H1 (cell line): ENCODE data around the gene BABAM1. TPM values are rescaled to one million over a fixed set of nuclear protein-coding genes. Genes with fewer than 3 reads are reported as not detected.

Experiments
- CTCF ChIA-PET: fragments of 300-600 bp; sonication (Branson Sonifier 250); formaldehyde crosslinking; loops from one replicate; lab custom pipeline; 2021; ENCODE audit not compliant: partially characterized antibody; lab: Charles Lee
- POLR2A ChIA-PET: fragments of 300-600 bp; sonication (Branson Sonifier 250); formaldehyde crosslinking; loops from one replicate; lab custom pipeline; 2021; ENCODE audit warnings: inconsistent platforms; ENCODE audit not compliant: partially characterized antibody; lab: Charles Lee
- DNase-seq, 2 experiments: peaks; one replicate each; pipeline versions ENCODE4 v3.0.0 to v3.0.0-alpha.2; 2010 to 2022; ENCODE audit warnings: low spot score in 2 of 2, low read depth in 1 of 2, mixed read lengths in 1 of 2
- FAIRE-seq: peaks from 2 replicates; lab custom pipeline; 2011; peaks lifted over from hg19 to GRCh38; lab: Jason Lieb, UNC
- H2AFZ ChIP-seq: 2 replicates; pipeline ENCODE4 v1.8.1; 2012; ENCODE audit warnings: low read length, inconsistent platforms
- H2AK5ac ChIP-seq: 2 replicates; pipeline ENCODE4 v1.6.1; 2013; ENCODE audit warnings: low read depth, low read length
- H2BK120ac ChIP-seq: replicated peaks from 2 replicates; pipeline ENCODE3; 2013; ENCODE audit warnings: low read depth, low read length, inconsistent platforms
- H2BK12ac ChIP-seq: 2 replicates; pipeline ENCODE4 v1.6.1; 2013; ENCODE audit warnings: low read depth, low read length
- H2BK15ac ChIP-seq: 2 replicates; pipeline ENCODE4 v1.6.1; 2013; ENCODE audit warnings: low read length
- H2BK20ac ChIP-seq: 2 replicates; pipeline ENCODE4 v1.6.1; 2013; ENCODE audit warnings: low read length
- H2BK5ac ChIP-seq: 2 replicates; pipeline ENCODE4 v1.6.1; 2013; ENCODE audit warnings: low read depth, low read length
- H3K14ac ChIP-seq: 2 replicates; pipeline ENCODE4 v1.6.1; 2013; ENCODE audit warnings: inconsistent platforms; ENCODE audit not compliant: insufficient read length
- H3K18ac ChIP-seq: 2 replicates; pipeline ENCODE4 v1.6.1; 2013; ENCODE audit warnings: low read length; ENCODE audit errors: extremely low read depth
- H3K23ac ChIP-seq: 2 replicates; pipeline ENCODE4 v1.6.1; 2013; ENCODE audit warnings: inconsistent platforms; ENCODE audit not compliant: insufficient read length
- H3K23me2 ChIP-seq: 2 replicates; pipeline ENCODE4 v1.6.1; 2013; ENCODE audit warnings: low read depth, low read length
- H3K27ac ChIP-seq: 2 replicates; pipeline ENCODE4 v1.6.1; 2011; ENCODE audit warnings: low read depth, low read length, inconsistent platforms
- H3K27me3 ChIP-seq, 4 experiments: replicated peaks in 1 of 4; 1 replicate in 1 of 4; 2 replicates in 3 of 4; pipeline versions ENCODE4 v1.6.1 to v1.8.1; 2011 to 2013; ENCODE audit warnings: low read length in 3 of 4, mild to moderate bottlenecking in 3 of 4, inconsistent platforms in 2 of 4, mixed read lengths in 2 of 4, moderate library complexity in 1 of 4; ENCODE audit not compliant: control insufficient read depth in 3 of 4, insufficient read depth in 3 of 4; ENCODE audit errors: extremely low read depth in 1 of 4
- H3K36me3 ChIP-seq, 4 experiments: 2 replicates each; pipeline versions ENCODE4 v1.6.1 to v1.8.1; 2011 to 2013; ENCODE audit warnings: mild to moderate bottlenecking in 4 of 4, low read length in 3 of 4, moderate library complexity in 2 of 4, control low read depth in 1 of 4, inconsistent platforms in 1 of 4; ENCODE audit not compliant: insufficient read depth in 4 of 4, control insufficient read depth in 2 of 4
- H3K4ac ChIP-seq: replicated peaks from 2 replicates; pipeline ENCODE3; 2013; ENCODE audit warnings: low read length, low read depth, mixed read lengths, inconsistent platforms; ENCODE audit not compliant: insufficient read length
- H3K4me1 ChIP-seq, 4 experiments: replicated peaks in 1 of 4; 1 replicate in 1 of 4; 2 replicates in 3 of 4; pipeline versions ENCODE4 v1.6.1 to v1.8.1; 2011 to 2013; ENCODE audit warnings: low read length in 3 of 4, inconsistent platforms in 2 of 4, mixed read lengths in 1 of 4; ENCODE audit not compliant: insufficient read depth in 4 of 4, control insufficient read depth in 3 of 4
- H3K4me2 ChIP-seq, 2 experiments: 2 replicates each; pipeline versions ENCODE4 v1.6.1 to v1.8.1; 2011 to 2013; ENCODE audit warnings: low read depth in 2 of 2, low read length in 2 of 2, control low read depth in 1 of 2, inconsistent platforms in 1 of 2, mild to moderate bottlenecking in 1 of 2; ENCODE audit not compliant: insufficient read depth in 1 of 2
- H3K4me3 ChIP-seq, 4 experiments: fragments of 200-600, 300-600 bp in 1 of 4; sonication (generic), shearing (Covaris generic), sonication (Bioruptor Twin) in 1 of 4; 2 replicates each; pipeline versions ENCODE4 v1.5.1 to v1.8.1; 2011 to 2016; ENCODE audit warnings: low read length in 4 of 4, low read depth in 3 of 4, control low read depth in 2 of 4, inconsistent platforms in 2 of 4, mild to moderate bottlenecking in 2 of 4, mixed read lengths in 1 of 4, moderate library complexity in 1 of 4; ENCODE audit not compliant: insufficient read depth in 2 of 4; ENCODE audit errors: extremely low read depth in 1 of 4
- H3K56ac ChIP-seq: replicated peaks from 2 replicates; pipeline ENCODE3; 2013; ENCODE audit warnings: low read depth, mild to moderate bottlenecking, mixed read lengths, low read length, inconsistent platforms; ENCODE audit not compliant: insufficient read length
- H3K79me1 ChIP-seq: 2 replicates; pipeline ENCODE4 v1.6.1; 2013; ENCODE audit warnings: low read depth, low read length, control low read depth
- H3K79me2 ChIP-seq, 2 experiments: 2 replicates each; pipeline versions ENCODE4 v1.6.1 to v1.8.1; 2012 to 2013; ENCODE audit warnings: low read length in 2 of 2, mild to moderate bottlenecking in 2 of 2, inconsistent platforms in 1 of 2; ENCODE audit not compliant: insufficient read depth in 2 of 2, control insufficient read depth in 1 of 2
- H3K9ac ChIP-seq, 4 experiments: replicated peaks in 1 of 4; 1 replicate in 1 of 4; 2 replicates in 3 of 4; pipeline versions ENCODE4 v1.6.1 to v1.8.1; 2011 to 2013; ENCODE audit warnings: low read depth in 3 of 4, low read length in 3 of 4, control low read depth in 2 of 4, mild to moderate bottlenecking in 2 of 4, moderate library complexity in 2 of 4, inconsistent platforms in 1 of 4; ENCODE audit errors: extremely low read depth in 1 of 4
- H3K9me3 ChIP-seq, 2 experiments: 2 replicates each; pipeline versions ENCODE4 v1.6.1 to v1.8.1; 2012 to 2013; ENCODE audit warnings: mild to moderate bottlenecking in 2 of 2, moderate library complexity in 2 of 2, control low read depth in 1 of 2, inconsistent platforms in 1 of 2, low read depth in 1 of 2, low read length in 1 of 2, mixed read lengths in 1 of 2; ENCODE audit not compliant: insufficient read depth in 2 of 2
- H4K20me1 ChIP-seq, 2 experiments: replicated peaks in 1 of 2; 2 replicates each; pipeline versions ENCODE3 to v1.8.1; 2011 to 2013; ENCODE audit warnings: inconsistent platforms in 2 of 2, low read length in 2 of 2, mild to moderate bottlenecking in 1 of 2; ENCODE audit not compliant: insufficient read depth in 2 of 2, control insufficient read depth in 1 of 2
- H4K5ac ChIP-seq: 2 replicates; pipeline ENCODE4 v1.6.1; 2013; ENCODE audit warnings: low read length, low read depth, mixed read lengths, inconsistent platforms; ENCODE audit not compliant: insufficient read length
- H4K8ac ChIP-seq: 2 replicates; pipeline ENCODE4 v1.8.0; 2013; ENCODE audit warnings: mild to moderate bottlenecking, moderate library complexity, low read length, inconsistent platforms; ENCODE audit not compliant: insufficient read depth; ENCODE audit errors: extremely low read depth
- H4K91ac ChIP-seq: replicated peaks from 2 replicates; pipeline ENCODE3; 2013; ENCODE audit warnings: low read length, mixed read lengths, inconsistent platforms; ENCODE audit not compliant: insufficient read length
- CBX5 ChIP-seq: fragments of 300-800, 300-1000 bp; sonication (generic); IDR thresholded peaks from 2 replicates; pipeline ENCODE4 v1.7.1; 2016; ENCODE audit warnings: antibody characterized with exemption, low read length, low read depth
- CHD1 ChIP-seq: IDR thresholded peaks from 2 replicates; pipeline ENCODE4 v1.6.1; 2012; ENCODE audit warnings: low read depth, low read length, improper control_type of control experiment
- CTBP2 ChIP-seq: IDR thresholded peaks from 2 replicates; pipeline ENCODE4 v1.7.0; 2011; ENCODE audit warnings: borderline replicate concordance, mild to moderate bottlenecking, moderate library complexity, mixed read lengths, low read length; ENCODE audit not compliant: insufficient read depth, insufficient read length
- E2F6 ChIP-seq: IDR thresholded peaks from 2 replicates; pipeline ENCODE4 v1.6.1; 2012; ENCODE audit warnings: inconsistent platforms
- GABPA ChIP-seq: IDR thresholded peaks from 2 replicates; pipeline ENCODE4 v1.6.1; 2011; ENCODE audit warnings: mild to moderate bottlenecking, low read length, moderate library complexity, borderline replicate concordance; ENCODE audit not compliant: insufficient read depth
- JUN ChIP-seq: IDR thresholded peaks from 2 replicates; pipeline ENCODE4 v1.6.1; 2011; ENCODE audit warnings: low read depth, mild to moderate bottlenecking, improper control_type of control experiment, low read length
- MAFK ChIP-seq: IDR thresholded peaks from 2 replicates; pipeline ENCODE4 v1.6.1; 2012; ENCODE audit warnings: low read depth, mild to moderate bottlenecking, improper control_type of control experiment, low read length
- RNF2 ChIP-seq: fragments of 200-900, 300-1000 bp; sonication (generic); IDR thresholded peaks from 2 replicates; pipeline ENCODE4 v1.7.1; 2016; ENCODE audit warnings: borderline replicate concordance, low read depth, mild to moderate bottlenecking, antibody characterized with exemption, low read length; ENCODE audit not compliant: poor library complexity, severe bottlenecking; ENCODE audit errors: missing control alignments
- SAP30 ChIP-seq: fragments of 300-600 bp; sonication (generic); IDR thresholded peaks from 2 replicates; pipeline ENCODE4 v1.7.1; 2012; ENCODE audit warnings: low read length, moderate library complexity, mild to moderate bottlenecking, inconsistent platforms; ENCODE audit not compliant: insufficient read depth, insufficient replicate concordance
- SP2 ChIP-seq: IDR thresholded peaks from 2 replicates; pipeline ENCODE4 v1.6.1; 2012; ENCODE audit warnings: mild to moderate bottlenecking, low read length, inconsistent platforms
- ZNF274 ChIP-seq: IDR thresholded peaks from 2 replicates; pipeline ENCODE4 v1.7.0; 2012; ENCODE audit warnings: low read length, borderline replicate concordance; ENCODE audit errors: extremely low read depth
- WGBS, 2 experiments: shearing (Covaris generic) in 1 of 2; methylation state at CpG; one replicate each; pipeline versions ENCODE4 v1.1.6 to v1.1.7; 2013 to 2015; ENCODE audit warnings: low lambda C conversion rate in 2 of 2, mixed read lengths in 2 of 2, inconsistent platforms in 1 of 2, low coverage in 1 of 2, missing lambda C conversion rate in 1 of 2; ENCODE audit not compliant: insufficient replicate concordance in 2 of 2, insufficient coverage in 1 of 2, insufficient read length in 1 of 2; ENCODE audit errors: extremely low coverage in 1 of 2, missing lambda C conversion rate in 1 of 2; 5-methylcytosine and 5-hydroxymethylcytosine counted together
- polyA plus RNA-seq, 7 experiments: library from polyadenylated mRNA; depleted of rRNA in 3 of 7; stranded (reverse) in 5 of 7; unstranded in 2 of 7; fragments of >200 nt in 5 of 7; fragments of 200-250 nt in 2 of 7; gene quantifications; 1 replicate in 5 of 7; 2 replicates in 1 of 7; 4 replicates in 1 of 7; pipeline versions ENCODE4 v1.2.1 to v1.2.3, GENCODE V29; 2011 to 2013; ENCODE audit warnings: missing spikeins in 2 of 7, mixed read lengths in 2 of 7
- total RNA-seq: library from RNA; stranded (reverse); fragmentation: NEBNext Ultra II Directional; extraction: Animal tissue kit (Norgen Biotek cat#: 25700); gene quantifications from 2 replicates; pipeline ENCODE4 v1.2.1, GENCODE V29; 2021

Gene BABAM1
- total and polyA plus RNA-seq, 2 of the 8 experiments (the other 6 are each of a cell fraction or from before 2014, with no cell fraction given), result 127 to 133 TPM

- Histone ChIP-seq H2BK20ac (no peak overlapping the region), H2AFZ (no peak overlapping the region), H2AK5ac (no peak overlapping the region), H3K4me1 (peaks cover 0 to 2% (median 0%) of the 10 kb centered on the region in 4 experiments; a peak in 2 of 7 replicates), H4K20me1 (no peaks in the 10 kb centered on the region), H3K4me3 (no peak overlapping the region), H3K27me3 (no peaks in the 10 kb centered on the region), H3K79me1 (no peaks in the 10 kb centered on the region), H3K9me3 (peaks cover 15 to 19% of the 10 kb centered on the region in 2 experiments; a peak in 3 of 4 replicates), H2BK12ac (no peak overlapping the region), H3K27ac (no peak overlapping the region), H3K56ac (no peak overlapping the region), H3K18ac (no peak overlapping the region), H4K5ac (no peak overlapping the region), H3K23ac (no peak overlapping the region), H3K4me2 (no peak overlapping the region), H4K8ac (no peak overlapping the region), H4K91ac (no peak overlapping the region), H3K23me2 (no peaks in the 10 kb centered on the region), H3K4ac (no peak overlapping the region), H3K36me3 (peaks cover 2 to 13% (median 4%) of the 10 kb centered on the region in 4 experiments; a peak in 4 of 8 replicates), H3K14ac (no peak overlapping the region), H2BK5ac (no peak overlapping the region), H2BK120ac (no peak overlapping the region), H3K79me2 (no peaks in the 10 kb centered on the region), H3K9ac (no peak overlapping the region), H2BK15ac (no peak overlapping the region)
- no peak for TF ChIP-seq SP2
- no peak for TF ChIP-seq CHD1
- no peak for TF ChIP-seq ZNF274
- no peak for TF ChIP-seq SAP30
- no peak for TF ChIP-seq JUN
- TF ChIP-seq GABPA, result no peak
- TF ChIP-seq CTBP2, result no peak
- no peak for TF ChIP-seq MAFK
- no peak for TF ChIP-seq CBX5
- no peak for TF ChIP-seq RNF2
- TF ChIP-seq E2F6, result no peak
- WGBS, 2 experiments, result 93% methylated on average over 9 of the region's 9 CpGs; no CpG with 5 or more reads in 1 of the 2 experiments
- FAIRE-seq (no peak), DNase-seq (no peak)
- CTCF ChIA-PET, result interaction anchor here (0.8 to 5.3 kb wide), 11 partner anchors 10 to 133 kb away, joined by 3 to 56 read pairs (median 4); partner anchors contain the start of genes ANKLE1, MRPL34 and OCEL1
- POLR2A ChIA-PET, result interaction anchor here (1.4 to 12.8 kb wide), 7 partner anchors 8 to 33 kb away, joined by 3 to 113 read pairs (median 6); partner anchors contain the start of gene ANKLE1
Observed at GRCh38 chr19:17259118-17259780, 8.0 kb upstream of the BABAM1 start.
